Inflammatory macrophage treated with lipopolysaccharide for 4 hours (primary cell): ENCODE data around the gene MAMSTR.
"Not testable (repeated sequence)": the region's sequence is repeated elsewhere in the genome, so short reads cannot be mapped to it uniquely, and the experiment has no call there.

Experiments
- DNase-seq: peaks from one replicate; pipeline ENCODE4 v3.0.0-alpha.2; 2020

Gene MAMSTR

GRCh38 chr19:48718711-48719231, 754 bp downstream of the MAMSTR start:
- no peak for DNase-seq

- not testable (repeated sequence) for DNase-seq
These were observed 1.4 kb downstream of the MAMSTR start for GRCh38 chr19:48718106-48718505.

- no peak for DNase-seq
These were observed 2.8 kb downstream of the MAMSTR start for GRCh38 chr19:48716562-48717291.

GRCh38 chr19:48715681-48716171, 3.8 kb downstream of the MAMSTR start:
- DNase-seq: no peak

GRCh38 chr19:48714759-48715675, 4.5 kb downstream of the MAMSTR start:
- no peak for DNase-seq

DNA sequence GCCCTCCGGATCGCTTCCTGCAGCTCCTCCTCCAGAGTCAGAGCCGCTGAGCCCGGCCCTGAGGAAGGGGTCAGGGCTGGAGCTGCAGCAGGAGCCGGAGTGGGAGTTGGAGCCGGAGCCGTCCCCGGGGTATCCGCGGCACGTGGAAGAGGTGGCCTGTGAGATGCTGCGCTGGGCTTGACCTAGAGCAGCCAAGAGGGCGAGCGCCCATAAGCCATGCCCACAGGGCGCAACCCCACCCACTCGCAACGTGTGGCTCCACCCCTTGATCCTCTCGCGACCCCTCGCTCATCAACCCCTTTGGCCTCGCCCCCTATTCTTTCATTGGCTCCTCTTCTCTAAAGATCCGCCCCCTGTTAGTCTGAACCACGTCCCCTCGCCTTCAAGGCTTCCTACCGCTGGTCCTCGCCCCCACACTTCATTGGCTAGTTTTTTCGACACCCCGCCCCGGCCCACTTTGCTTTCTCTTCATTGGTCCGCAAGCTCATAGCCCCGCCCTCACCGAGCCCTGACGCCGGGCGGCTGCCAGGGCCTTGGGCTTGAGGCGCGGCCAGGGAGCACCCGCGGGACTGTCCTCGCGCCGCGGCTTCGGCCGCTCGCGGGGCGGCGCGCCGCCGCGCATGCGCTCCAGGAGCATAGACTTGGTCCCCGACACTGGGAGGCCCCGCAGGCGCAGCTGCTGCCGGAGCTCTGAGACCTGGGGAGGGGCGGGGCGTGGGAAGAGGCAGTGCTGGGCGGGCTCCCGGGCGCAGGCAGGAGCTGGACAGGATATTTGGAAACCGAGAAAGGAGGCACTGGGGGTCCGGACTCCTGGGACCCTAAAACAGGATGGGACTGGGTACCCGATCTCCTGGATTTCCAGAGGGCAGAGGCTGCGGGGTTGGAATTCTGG, 5.4 kb downstream of the MAMSTR start:
- DNase-seq: peak; percentile 99

DNA sequence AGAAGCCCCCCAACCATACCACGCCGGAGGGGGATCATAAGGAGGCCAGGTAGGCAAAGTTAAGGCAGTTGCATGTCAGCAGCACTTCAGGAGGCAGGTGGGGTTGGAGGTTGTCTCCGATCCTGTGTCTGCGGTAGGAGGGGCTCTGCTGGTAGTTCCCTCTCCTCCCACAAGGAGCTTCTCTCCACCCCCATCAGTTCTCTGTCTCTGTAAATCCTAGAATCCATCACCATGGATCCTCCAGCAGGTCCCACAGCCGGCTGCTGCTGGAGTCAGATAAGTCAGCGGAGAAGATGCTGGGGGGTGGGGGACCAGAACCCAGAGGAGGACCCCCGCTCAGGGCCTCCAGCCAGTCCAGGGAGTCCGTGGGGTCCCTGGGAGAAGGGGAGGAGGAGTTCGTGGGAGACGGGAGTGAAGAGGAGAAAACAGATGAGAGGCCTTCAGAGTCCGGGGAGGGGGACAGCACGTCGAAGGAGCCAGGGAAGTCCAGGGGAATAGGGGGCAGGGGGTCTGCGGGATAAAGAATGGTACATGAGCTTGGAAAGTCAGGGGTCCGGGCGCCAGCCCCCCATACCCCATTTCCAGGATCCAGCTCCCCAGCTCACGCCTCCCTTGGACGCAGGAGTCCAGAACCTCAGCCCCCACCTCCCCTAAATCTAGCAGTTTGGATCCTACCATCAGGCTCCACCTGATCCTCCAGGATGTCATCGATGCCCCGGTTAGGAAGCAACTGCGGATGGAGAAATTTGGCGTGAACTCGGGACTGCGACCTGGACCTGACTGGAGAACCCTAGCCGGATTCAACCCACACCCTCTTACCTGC, 6.3 kb downstream of the MAMSTR start:
- peak; percentile 5 for DNase-seq

DNA sequence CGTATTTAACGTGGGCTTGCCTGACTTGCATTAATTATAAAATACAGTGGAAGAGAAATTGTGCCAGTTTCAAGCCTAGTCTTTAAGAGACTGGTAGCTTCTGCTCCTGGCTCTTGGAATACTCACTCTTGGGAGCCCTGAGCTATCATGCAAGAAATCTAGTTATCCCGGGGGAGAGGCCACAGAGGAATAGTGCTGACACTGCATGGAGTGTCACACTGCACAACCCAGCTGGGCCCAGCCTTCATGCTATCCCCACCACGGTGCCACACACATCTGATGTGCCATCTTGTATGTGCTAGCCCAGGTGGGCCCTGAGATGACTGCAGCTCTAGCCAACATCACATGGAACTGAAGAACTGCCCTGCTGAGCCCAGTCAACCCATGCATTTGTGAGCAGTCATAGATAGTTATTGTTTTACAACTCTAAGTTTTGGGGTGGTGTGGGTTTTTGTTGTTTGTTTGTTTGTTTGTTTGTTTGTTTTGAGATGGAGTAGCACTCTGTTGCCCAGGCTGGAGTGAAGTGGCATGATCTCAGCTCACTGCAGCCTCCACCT, 8.3 kb downstream of the MAMSTR start:
- no peak for DNase-seq

DNA sequence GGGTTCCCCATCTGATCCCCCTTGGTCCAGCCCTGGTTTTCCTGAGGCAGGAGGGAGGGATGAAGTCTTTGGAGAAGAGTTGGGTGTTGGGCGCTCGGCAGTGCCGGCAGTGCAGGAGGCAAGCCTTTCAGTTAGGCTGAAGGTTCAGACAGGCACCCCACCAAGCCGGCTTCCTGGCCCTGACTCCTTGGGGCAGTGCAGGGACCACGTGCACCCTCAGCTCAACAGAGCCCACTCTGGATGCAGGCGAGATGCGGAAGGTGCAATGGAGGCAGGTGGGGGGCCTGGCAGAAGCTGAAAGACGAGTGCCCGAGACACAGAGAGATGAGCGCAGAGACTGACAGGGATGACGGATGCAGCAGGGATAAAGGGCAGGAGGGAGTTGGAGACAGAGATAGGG, 11.1 kb downstream of the MAMSTR start:
- no peak for DNase-seq

DNA sequence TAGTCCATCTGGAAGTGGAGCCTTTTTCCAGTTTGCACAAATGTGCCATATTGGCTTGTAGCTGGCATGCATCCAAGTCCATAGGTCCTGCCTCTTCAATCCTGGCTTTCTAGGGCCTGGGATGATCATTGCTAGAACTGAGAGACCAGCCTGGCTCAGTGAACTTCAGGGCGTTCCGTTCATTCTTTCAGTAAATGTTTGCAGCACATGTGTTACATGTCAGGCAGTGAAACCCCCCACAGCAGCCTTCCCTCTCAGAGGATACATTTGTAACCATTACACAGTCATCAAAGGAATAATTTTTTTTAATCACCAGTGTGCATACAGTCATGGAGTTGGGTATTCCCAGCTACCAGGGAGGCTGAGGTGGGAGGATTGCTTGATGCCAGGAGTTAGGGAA, 14.1 kb downstream of the MAMSTR start:
- no peak for DNase-seq

DNA sequence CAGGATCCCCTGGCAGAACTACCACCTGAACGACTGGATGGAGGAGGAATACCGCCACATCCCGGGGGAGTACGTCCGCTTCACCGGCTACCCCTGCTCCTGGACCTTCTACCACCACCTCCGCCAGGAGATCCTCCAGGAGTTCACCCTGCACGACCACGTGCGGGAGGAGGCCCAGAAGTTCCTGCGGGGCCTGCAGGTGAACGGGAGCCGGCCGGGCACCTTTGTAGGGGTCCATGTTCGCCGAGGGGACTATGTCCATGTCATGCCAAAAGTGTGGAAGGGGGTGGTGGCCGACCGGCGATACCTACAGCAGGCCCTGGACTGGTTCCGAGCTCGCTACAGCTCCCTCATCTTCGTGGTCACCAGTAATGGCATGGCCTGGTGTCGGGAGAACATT, 16.2 kb downstream of the MAMSTR start:
- DNase-seq: no peak

DNA sequence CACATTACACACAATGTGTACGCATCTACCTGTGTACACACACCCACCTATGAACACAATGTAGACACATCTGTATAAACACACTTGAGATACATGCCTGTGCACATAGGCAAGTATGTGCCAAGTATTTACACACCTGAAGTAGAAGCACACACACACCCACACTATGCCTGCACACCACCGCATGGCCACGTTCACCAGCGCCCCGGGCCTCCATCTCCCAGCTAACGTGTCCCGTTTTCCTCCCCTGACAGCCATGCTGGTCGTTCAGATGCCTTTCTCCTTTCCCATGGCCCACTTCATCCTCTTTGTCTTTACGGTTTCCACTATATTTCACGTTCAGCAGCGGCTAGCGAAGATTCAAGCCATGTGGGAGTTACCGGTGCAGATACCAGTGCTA, 16.8 kb downstream of the MAMSTR start:
- DNase-seq: no peak

DNA sequence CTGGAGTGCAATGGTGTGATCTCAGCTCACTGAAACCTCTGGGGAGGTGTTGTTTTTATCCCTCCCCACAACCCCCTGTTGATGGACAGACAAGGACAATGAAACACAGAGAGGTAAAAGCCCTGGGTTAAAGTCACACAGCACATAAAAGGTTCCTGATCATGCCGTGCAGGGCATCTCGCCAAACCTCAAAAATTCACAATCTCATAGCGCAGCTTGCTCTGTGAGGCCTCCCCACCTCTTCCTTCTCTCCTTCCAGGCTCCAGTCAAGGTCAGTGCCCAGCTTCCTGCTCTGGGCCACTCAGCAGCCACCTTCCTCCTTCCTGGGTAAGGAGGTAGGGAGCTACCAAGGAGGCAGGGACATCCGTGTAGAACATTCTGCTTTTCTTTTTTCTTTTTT, 21.5 kb downstream of the MAMSTR start:
- no peak for DNase-seq

DNA sequence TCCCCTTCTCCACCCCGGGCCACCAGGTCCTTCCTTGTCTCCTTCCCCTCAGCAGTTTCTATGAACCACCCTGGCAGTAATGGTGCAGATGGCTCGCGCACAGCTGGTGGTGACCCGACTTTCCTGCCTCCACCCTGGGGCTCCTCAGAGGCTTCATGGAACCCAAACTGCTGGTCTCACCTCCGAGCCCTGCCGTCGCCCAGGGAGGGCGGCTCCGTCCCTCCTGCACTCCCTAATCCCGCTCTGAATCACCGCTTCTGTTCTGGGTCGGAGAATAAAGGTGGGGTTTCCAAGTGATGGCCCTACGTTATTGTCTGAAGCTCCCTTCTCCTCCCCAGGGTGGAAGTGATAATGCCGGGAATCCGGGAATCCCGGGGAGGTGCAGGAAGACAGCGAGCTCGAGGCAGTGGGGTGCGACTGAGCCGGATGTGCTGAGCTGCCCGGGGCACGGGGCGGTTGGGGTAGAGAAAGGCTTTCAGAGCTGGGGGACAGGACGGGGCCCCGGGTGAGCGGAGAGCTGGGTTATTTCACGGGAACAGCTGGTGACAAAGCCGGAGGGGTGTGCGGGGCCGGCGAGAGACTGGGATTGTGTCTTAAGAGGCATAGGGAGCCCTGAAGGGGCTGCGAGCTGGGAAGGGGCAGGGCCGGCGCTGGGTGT, 23.0 kb downstream of the MAMSTR start:
- DNase-seq: no peak

- no peak for DNase-seq
These were observed 23.7 kb downstream of the MAMSTR start, which contains the start of gene FUT2 for GRCh38 chr19:48695743-48696352. FUT2 (plus strand) TSS chr19:48695971; CDS start chr19:48702957, 6,986 bp downstream.

DNA sequence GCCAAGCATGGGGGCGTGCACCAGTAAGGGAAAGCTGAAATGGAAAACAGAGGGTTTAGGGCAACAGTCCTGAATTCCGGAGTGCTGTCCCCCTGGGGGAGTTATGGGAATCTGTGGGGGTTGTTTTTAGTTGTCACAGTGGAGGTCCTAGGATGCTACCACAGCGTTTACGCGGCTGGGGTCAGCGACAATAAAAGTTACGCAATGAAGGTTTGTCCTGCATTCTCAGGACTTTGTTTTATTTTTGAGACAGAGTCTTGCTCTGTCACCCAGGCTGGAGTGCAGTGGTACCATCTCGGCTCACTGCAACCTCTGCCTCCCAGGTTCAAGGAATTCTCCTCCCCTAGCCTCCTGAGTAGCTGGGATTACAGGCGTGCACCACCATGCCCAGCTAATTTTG, 25.9 kb downstream of the MAMSTR start:
- DNase-seq: not testable (repeated sequence)

DNA sequence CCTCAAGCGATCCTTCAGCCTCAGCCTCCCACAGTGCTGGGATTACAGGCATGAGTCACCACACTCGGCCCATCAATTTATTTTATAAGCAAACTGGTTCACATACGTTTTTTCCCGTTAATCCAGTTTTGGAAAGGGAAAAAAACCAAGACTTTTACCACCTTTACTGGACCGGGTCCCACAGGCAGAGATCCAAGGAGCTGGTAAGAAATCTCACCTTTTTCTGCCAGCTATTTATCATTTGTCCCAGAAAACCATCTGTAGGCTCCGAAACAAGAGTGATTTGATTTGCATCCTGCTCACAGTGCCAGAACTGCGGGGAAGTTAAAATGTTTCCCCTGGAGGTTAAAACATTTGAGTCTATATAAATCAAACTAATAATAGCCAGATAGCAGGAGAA, 30.1 kb downstream of the MAMSTR start:
- DNase-seq: no peak

DNA sequence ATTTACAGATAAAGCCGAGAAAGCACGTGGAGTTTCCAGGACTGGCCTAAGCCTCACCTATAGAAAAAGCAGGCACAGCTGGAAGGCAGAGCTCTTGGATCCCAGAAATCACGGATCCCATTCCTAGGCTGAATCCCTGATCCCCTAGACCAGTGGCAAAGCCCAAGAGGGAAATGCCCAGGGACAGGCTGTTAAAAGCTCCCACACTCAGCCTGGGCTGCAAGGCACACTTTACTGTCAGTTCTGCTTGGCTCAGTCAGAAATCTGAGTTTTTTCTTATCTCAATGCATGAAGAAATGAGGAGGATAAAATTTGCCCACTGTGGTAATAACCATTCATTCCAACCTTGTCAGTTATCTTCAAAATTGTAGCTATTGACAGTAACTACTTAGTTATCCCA, 31.7 kb downstream of the MAMSTR start:
- DNase-seq: no peak

GRCh38 chr19:48686637-48687036, 32.9 kb downstream of the MAMSTR start:
- DNase-seq: not testable (repeated sequence)

DNA sequence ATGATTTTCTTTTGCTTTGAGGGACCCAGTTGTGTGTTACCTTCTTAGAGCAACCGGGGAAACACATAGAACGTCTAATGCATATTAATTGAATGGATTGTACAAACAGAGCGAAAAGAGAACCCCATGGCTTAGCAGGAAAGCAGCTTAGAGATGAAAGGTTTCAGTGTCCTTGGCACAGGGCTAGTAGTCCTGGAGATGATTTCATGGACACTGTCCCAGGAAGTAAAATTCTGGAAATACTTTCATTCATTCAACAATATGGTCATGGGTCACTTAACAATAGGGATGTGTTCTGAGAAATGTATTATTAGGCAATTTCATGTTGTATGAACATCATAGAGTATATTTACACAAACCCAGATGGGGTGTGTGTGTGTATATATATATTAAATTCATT, 33.4 kb downstream of the MAMSTR start:
- DNase-seq: no peak
